NOMO-1 (cell line): Measurements from ENCODE around the gene SLC16A12.

Experiments used
- DNase-seq, 2 experiments: peaks; one replicate each; lab custom pipeline; 2025; ENCODE audit not compliant: unreplicated experiment in 2 of 2; lab: John Stamatoyannopoulos, UW

The SLC16A12 gene

GRCh38 chr10:89535171-89536012 is at the start of gene SLC16A12:
Gene SLC16A12 (minus strand): TSS chr10:89535594. CDS start chr10:89462578, 73,016 bp downstream.
- DNase-seq: no peak

GRCh38 chr10:89582022-89582421 is 46.6 kb upstream of the SLC16A12 start:
- DNase-seq: no peak

GRCh38 chr10:89580243-89580642 is 44.8 kb upstream of the SLC16A12 start:
- DNase-seq: no peak

- no peak for DNase-seq
Observed at GRCh38 chr10:89576696-89577095, 41.3 kb upstream of the SLC16A12 start.

- no peak for DNase-seq
Observed at GRCh38 chr10:89576022-89576421, 40.6 kb upstream of the SLC16A12 start.

GRCh38 chr10:89575031-89575430 is 39.6 kb upstream of the SLC16A12 start:
- DNase-seq: no peak

GRCh38 chr10:89574368-89574767 is 39.0 kb upstream of the SLC16A12 start:
- DNase-seq: no peak

- no peak for DNase-seq
Observed at GRCh38 chr10:89567576-89568245, 32.3 kb upstream of the SLC16A12 start.

- DNase-seq: no peak
Observed at GRCh38 chr10:89566992-89567391, 31.6 kb upstream of the SLC16A12 start.

GRCh38 chr10:89566095-89566950 is 30.9 kb upstream of the SLC16A12 start:
- no peak for DNase-seq

GRCh38 chr10:89565180-89565579 is 29.8 kb upstream of the SLC16A12 start:
- DNase-seq: no peak

GRCh38 chr10:89563861-89564478 is 28.6 kb upstream of the SLC16A12 start:
- peak; percentile 7 to 45 for DNase-seq

GRCh38 chr10:89563311-89563710 is 27.9 kb upstream of the SLC16A12 start:
- no peak for DNase-seq

GRCh38 chr10:89556600-89556999 is 21.2 kb upstream of the SLC16A12 start:
- DNase-seq: no peak

- no peak for DNase-seq
Observed at GRCh38 chr10:89555688-89556445, 20.5 kb upstream of the SLC16A12 start.

- no peak for DNase-seq
Observed at GRCh38 chr10:89554433-89554832, 19.0 kb upstream of the SLC16A12 start.

GRCh38 chr10:89553064-89553734 is 17.8 kb upstream of the SLC16A12 start:
- DNase-seq: no peak

GRCh38 chr10:89552213-89552612 is 16.8 kb upstream of the SLC16A12 start:
- DNase-seq: no peak

- no peak for DNase-seq
Observed at GRCh38 chr10:89550509-89550908, 15.1 kb upstream of the SLC16A12 start.
